GM23338 (cell line): ENCODE measurements around the gene NF1. TPM values are rescaled to one million over a fixed set of nuclear protein-coding genes. Genes with fewer than 3 reads are reported as not detected.
A peak's percentile ranks its signal among the peaks of the same experiment; 100 is the strongest.

Experiments
- ATAC-seq: fragments of 200-7000 bp; cut with Tn5 transposase; 3 replicates; pipeline ENCODE4 v1.9.1; 2020
- DNase-seq: peaks from one replicate; pipeline ENCODE4 v3.0.0-alpha.2; 2015; ENCODE audit warnings: low spot score
- H2AFZ ChIP-seq: fragments of 200-600 bp; sonication (generic); 2 replicates; pipeline ENCODE4 v1.8.0; 2016; ENCODE audit warnings: antibody characterized with exemption, mild to moderate bottlenecking, moderate library complexity
- H3F3A ChIP-seq: fragments of 200-600 bp; sonication (generic); replicated peaks from 2 replicates; pipeline ENCODE4 v1.8.0; 2017; ENCODE audit warnings: antibody characterized with exemption, mixed run types, low read depth
- H3K27ac ChIP-seq: fragments of 200-600 bp; sonication (generic); 2 replicates; pipeline ENCODE4 v1.6.1; 2016; ENCODE audit warnings: low read depth
- H3K27me3 ChIP-seq: fragments of 200-600 bp; sonication (generic); 2 replicates; pipeline ENCODE4 v1.8.0; 2016; ENCODE audit warnings: mild to moderate bottlenecking, mixed run types, moderate library complexity; ENCODE audit not compliant: insufficient read depth
- H3K36me3 ChIP-seq: fragments of 200-600 bp; sonication (generic); 2 replicates; pipeline ENCODE4 v1.8.0; 2016; ENCODE audit warnings: mild to moderate bottlenecking; ENCODE audit not compliant: insufficient read depth
- H3K4me1 ChIP-seq: fragments of 200-600 bp; sonication (generic); 2 replicates; pipeline ENCODE4 v1.8.0; 2016; ENCODE audit warnings: mild to moderate bottlenecking, moderate library complexity; ENCODE audit not compliant: insufficient read depth
- H3K4me2 ChIP-seq: fragments of 200-600 bp; sonication (generic); 2 replicates; pipeline ENCODE4 v1.7.1; 2017; ENCODE audit warnings: mixed run types
- H3K4me3 ChIP-seq: fragments of 200-600 bp; sonication (generic); 2 replicates; pipeline ENCODE4 v1.6.1; 2016; ENCODE audit warnings: mixed run types
- H3K79me2 ChIP-seq: fragments of 200-600 bp; sonication (generic); replicated peaks from 2 replicates; pipeline ENCODE4 v1.8.0; 2017; ENCODE audit warnings: mild to moderate bottlenecking; ENCODE audit not compliant: insufficient read depth
- H3K9me2 ChIP-seq: fragments of 200-600 bp; sonication (generic); 2 replicates; pipeline ENCODE4 v1.8.0; 2017; ENCODE audit not compliant: insufficient read depth
- H4K20me1 ChIP-seq: fragments of 200-600 bp; sonication (generic); replicated peaks from 2 replicates; pipeline ENCODE4 v1.8.0; 2017; ENCODE audit warnings: mild to moderate bottlenecking; ENCODE audit not compliant: insufficient read depth
- H3K27ac Mint-ChIP-seq: 2 replicates; pipeline ENCODE4 v1.8.0; 2020; ENCODE audit warnings: inconsistent platforms, mild to moderate bottlenecking, moderate library complexity, mixed read lengths
- H3K27me3 Mint-ChIP-seq: 3 replicates; pipeline ENCODE4 v1.8.0; 2022; ENCODE audit warnings: low read depth, mild to moderate bottlenecking, moderate library complexity, mixed read lengths, inconsistent platforms; ENCODE audit not compliant: insufficient read depth, poor library complexity
- H3K36me3 Mint-ChIP-seq: 3 replicates; pipeline ENCODE4 v1.8.0; 2021; ENCODE audit warnings: low read depth, mild to moderate bottlenecking, inconsistent platforms, moderate library complexity, mixed read lengths
- H3K4me1 Mint-ChIP-seq: 3 replicates; pipeline ENCODE4 v1.8.0; 2020; ENCODE audit warnings: mild to moderate bottlenecking, inconsistent platforms, mixed read lengths
- H3K4me3 Mint-ChIP-seq: 3 replicates; pipeline ENCODE4 v1.8.0; 2021; ENCODE audit warnings: moderate library complexity, mild to moderate bottlenecking, inconsistent platforms, mixed read lengths
- H3K9me3 Mint-ChIP-seq: 3 replicates; pipeline ENCODE4 v1.8.0; 2020; ENCODE audit warnings: moderate library complexity, mild to moderate bottlenecking, inconsistent platforms, mixed read lengths
- CREB1 ChIP-seq: fragments of 250-450 bp; sonication (Bioruptor Pico); IDR thresholded peaks from 2 replicates; pipeline ENCODE4 v1.5.0; 2020; ENCODE audit warnings: low read depth, mild to moderate bottlenecking, moderate library complexity
- CTCF ChIP-seq, 2 experiments: fragments of 200-600 bp in 1 of 2; sonication (generic) in 1 of 2; conservative IDR thresholded peaks; 2 replicates each; pipeline versions ENCODE4 v1.5.1 to v1.6.1; 2016 to 2017; ENCODE audit warnings: antibody characterized with exemption in 2 of 2, low read depth in 2 of 2, mild to moderate bottlenecking in 2 of 2, moderate library complexity in 1 of 2
- EZH2 ChIP-seq: fragments of 200-600 bp; sonication (generic); IDR thresholded peaks from one replicate; pipeline ENCODE4 v1.8.0; 2017; ENCODE audit warnings: antibody characterized with exemption, mild to moderate bottlenecking, low read depth; ENCODE audit not compliant: unreplicated experiment
- JUNB ChIP-seq: IDR thresholded peaks from one replicate; pipeline ENCODE4 v1.6.1; 2016; ENCODE audit warnings: antibody characterized with exemption; ENCODE audit not compliant: unreplicated experiment
- POLR2AphosphoS5 ChIP-seq: IDR thresholded peaks from 2 replicates; pipeline ENCODE4 v1.6.1; 2016; ENCODE audit warnings: antibody characterized with exemption, low read depth
- REST ChIP-seq: IDR thresholded peaks from one replicate; pipeline ENCODE4 v1.6.1; 2018; ENCODE audit warnings: antibody characterized with exemption; ENCODE audit not compliant: unreplicated experiment
- ZNF114 ChIP-seq: fragments of 250-450 bp; sonication (Bioruptor Pico); IDR thresholded peaks from 2 replicates; pipeline ENCODE4 v1.5.0; 2020; ENCODE audit warnings: mild to moderate bottlenecking, moderate library complexity
- ZNF331 ChIP-seq: fragments of 250-450 bp; sonication (Bioruptor Pico); IDR thresholded peaks from 2 replicates; pipeline ENCODE4 v1.5.0; 2020; ENCODE audit warnings: low read depth, mild to moderate bottlenecking, moderate library complexity
- ZNF462 ChIP-seq: fragments of 250-450 bp; sonication (Bioruptor Pico); IDR thresholded peaks from 2 replicates; pipeline ENCODE4 v1.5.0; 2020; ENCODE audit warnings: mild to moderate bottlenecking, moderate library complexity
- polyA plus RNA-seq: library from polyadenylated mRNA; unstranded; fragments of >200 nt; fragmentation: Nextera tagmentation; extraction: Ambion mirVana; gene quantifications from 2 replicates; pipeline ENCODE4 v1.2.1, GENCODE V29; 2016
- total RNA-seq: library from RNA; depleted of rRNA; stranded (reverse); fragments of >200 nt; shearing (Covaris generic); gene quantifications from 2 replicates; pipeline ENCODE4 v1.2.3, GENCODE V29; 2014

NF1 gene
- total and polyA plus RNA-seq, 2 experiments from 2014 or later, result 16.3 to 49.7 TPM

- no peak overlapping the region; the same call in 2 of the 3 replicates for H3K4me3 Mint-ChIP-seq
- no peaks in the 10 kb centered on the region for H3F3A ChIP-seq
- H3K27ac ChIP-seq, result peak overlapping the region; percentile 57
- H3K27me3 Mint-ChIP-seq, result peaks cover 2% of the 10 kb centered on the region
- DNase-seq (peak; percentile 84), ATAC-seq (peak; percentile 93)
- H3K27ac Mint-ChIP-seq, result peak overlapping the region; percentile 71
- no peak overlapping the region for H2AFZ ChIP-seq
- TF ChIP-seq ZNF462 (CRISPR knock-in tag), result peak; percentile 90
- no peak for TF ChIP-seq EZH2
- H3K79me2 ChIP-seq, result no peaks in the 10 kb centered on the region
- H4K20me1 ChIP-seq, result no peaks in the 10 kb centered on the region
- no peaks in the 10 kb centered on the region for H3K36me3 Mint-ChIP-seq
- H3K4me2 ChIP-seq, result peak overlapping the region; percentile 34; the same call in 1 of the 2 replicates
- peaks cover 4% of the 10 kb centered on the region; the same call in 1 of the 2 replicates for H3K9me2 ChIP-seq
- H3K4me3 ChIP-seq, result no peak overlapping the region
- H3K27me3 ChIP-seq, result no peaks in the 10 kb centered on the region
- H3K4me1 Mint-ChIP-seq, result peaks cover 38% of the 10 kb centered on the region
- H3K4me1 ChIP-seq, result peaks cover 26% of the 10 kb centered on the region
- H3K9me3 Mint-ChIP-seq, result no peaks in the 10 kb centered on the region
- no peaks in the 10 kb centered on the region for H3K36me3 ChIP-seq
Observed at GRCh38 chr17:31074772-31075555, 19.8 kb upstream of the NF1 start.

GRCh38 chr17:31078290-31078689 is 16.5 kb upstream of the NF1 start:
- Histone ChIP-seq H3K9me2 (peaks cover 4% of the 10 kb centered on the region; the same call in 1 of the 2 replicates), H2AFZ (no peak overlapping the region), H4K20me1 (no peaks in the 10 kb centered on the region), H3K4me2 (no peak overlapping the region), H3K36me3 (no peaks in the 10 kb centered on the region), H3K79me2 (no peaks in the 10 kb centered on the region), H3K27ac (no peak overlapping the region), H3K27me3 (no peaks in the 10 kb centered on the region), H3K4me1 (peaks cover 16% of the 10 kb centered on the region), H3K4me3 (no peak overlapping the region), H3F3A (no peaks in the 10 kb centered on the region)
- no peaks in the 10 kb centered on the region for H3K36me3 Mint-ChIP-seq
- H3K4me1 Mint-ChIP-seq, result peaks cover 32% of the 10 kb centered on the region
- DNase-seq (no peak), ATAC-seq (no peak)
- no peak overlapping the region for H3K4me3 Mint-ChIP-seq
- no peaks in the 10 kb centered on the region for H3K27me3 Mint-ChIP-seq
- no peak overlapping the region for H3K27ac Mint-ChIP-seq
- H3K9me3 Mint-ChIP-seq, result no peaks in the 10 kb centered on the region
- TF ChIP-seq REST (no peak), EZH2 (no peak), ZNF331 (CRISPR knock-in tag) (no peak), POLR2AphosphoS5 (no peak), CREB1 (CRISPR knock-in tag) (no peak), JUNB (no peak), CTCF (conservative IDR thresholded peaks at IDR 0.05; ENCODE audit: low read depth in 2 of 2) (no peak), ZNF114 (no peak)
